SK-N-SH (cell line): ENCODE results near the gene SLC22A23. TPM values are rescaled to one million over a fixed set of nuclear protein-coding genes. Genes with fewer than 3 reads are reported as not detected.

Experiments used
- CTCF ChIA-PET: fragments of 300-600, 350-600 bp; formaldehyde crosslinking; extraction: SDS; loops from one replicate; lab custom pipeline; 2021; lab: Yijun Ruan, JAX
- POLR2A ChIA-PET: fragments of 350-600 bp; sonication (Branson Sonifier 250); formaldehyde crosslinking; extraction: SDS; loops from one replicate; lab custom pipeline; 2020; ENCODE audit warnings: antibody characterized with exemption, inconsistent platforms; lab: Yijun Ruan, JAX
- DNase-seq: peaks from one replicate; pipeline ENCODE4 v3.0.0; 2012
- H2AFZ ChIP-seq: fragments of 200-600 bp; sonication (generic); 2 replicates; pipeline ENCODE4 v1.8.1; 2016; ENCODE audit warnings: antibody characterized with exemption, mild to moderate bottlenecking, low read depth
- H3F3A ChIP-seq: fragments of 200-600 bp; sonication (generic); replicated peaks from 2 replicates; pipeline ENCODE3; 2016; ENCODE audit warnings: antibody characterized with exemption, mild to moderate bottlenecking; ENCODE audit not compliant: insufficient read depth
- H3K27ac ChIP-seq, 2 experiments: fragments of 200-500 bp in 1 of 2; fragments of 200-600 bp in 1 of 2; sonication (Bioruptor generic) in 1 of 2; sonication (generic), shearing (Covaris generic) in 1 of 2; 2 replicates each; pipeline versions ENCODE4 v1.5.1 to v1.6.1; 2014 to 2016; ENCODE audit warnings: low read depth in 2 of 2, inconsistent platforms in 1 of 2, low read length in 1 of 2, mild to moderate bottlenecking in 1 of 2, mixed read lengths in 1 of 2
- H3K27me3 ChIP-seq: fragments of 200-600 bp; sonication (generic), shearing (Covaris generic); 2 replicates; pipeline ENCODE4 v1.6.1; 2016; ENCODE audit warnings: mixed run types; ENCODE audit not compliant: insufficient read depth
- H3K36me3 ChIP-seq, 2 experiments: fragments of 200-500 bp in 1 of 2; fragments of 200-600 bp in 1 of 2; sonication (Bioruptor generic) in 1 of 2; sonication (generic) in 1 of 2; replicated peaks in 1 of 2; 2 replicates each; pipeline versions ENCODE3 to v1.5.1; 2014 to 2016; ENCODE audit warnings: low read length in 1 of 2, mild to moderate bottlenecking in 1 of 2; ENCODE audit not compliant: insufficient read depth in 2 of 2, control insufficient read depth in 1 of 2
- H3K4me1 ChIP-seq, 2 experiments: fragments of 200-500 bp in 1 of 2; fragments of 200-600 bp in 1 of 2; sonication (Bioruptor generic) in 1 of 2; sonication (generic), shearing (Covaris generic) in 1 of 2; 2 replicates each; pipeline versions ENCODE4 v1.5.1 to v1.6.1; 2014 to 2016; ENCODE audit warnings: low read depth in 1 of 2, low read length in 1 of 2, mixed run types in 1 of 2; ENCODE audit not compliant: insufficient read depth in 2 of 2, control insufficient read depth in 1 of 2
- H3K4me2 ChIP-seq: fragments of 200-600 bp; sonication (generic), shearing (Covaris generic); 2 replicates; pipeline ENCODE4 v1.6.1; 2017; ENCODE audit warnings: mixed run types
- H3K4me3 ChIP-seq, 2 experiments: fragments of 200-500 bp in 1 of 2; fragments of 200-600 bp in 1 of 2; sonication (Bioruptor generic) in 1 of 2; sonication (generic), shearing (Covaris generic) in 1 of 2; 2 replicates each; pipeline versions ENCODE4 v1.5.1 to v1.8.1; 2014 to 2016; ENCODE audit warnings: low read depth in 2 of 2, inconsistent platforms in 1 of 2, low read length in 1 of 2, mild to moderate bottlenecking in 1 of 2, mixed read lengths in 1 of 2, moderate library complexity in 1 of 2
- H3K79me2 ChIP-seq: fragments of 200-600 bp; sonication (generic); 2 replicates; pipeline ENCODE4 v1.8.1; 2017; ENCODE audit warnings: mild to moderate bottlenecking; ENCODE audit not compliant: insufficient read depth
- H3K9ac ChIP-seq: fragments of 200-600 bp; sonication (generic); 2 replicates; pipeline ENCODE4 v1.6.1; 2017; ENCODE audit warnings: mixed run types
- H3K9me2 ChIP-seq: fragments of 200-600 bp; sonication (generic); 2 replicates; pipeline ENCODE4 v1.6.1; 2017; ENCODE audit warnings: mixed run types
- H3K9me3 ChIP-seq: fragments of 200-600 bp; sonication (generic); 2 replicates; pipeline ENCODE4 v1.6.1; 2017; ENCODE audit warnings: mixed run types, mild to moderate bottlenecking, moderate library complexity
- H4K20me1 ChIP-seq: fragments of 200-600 bp; sonication (generic); 2 replicates; pipeline ENCODE4 v1.6.1; 2017; ENCODE audit warnings: mild to moderate bottlenecking, mixed run types; ENCODE audit not compliant: insufficient read depth
- CHD2 ChIP-seq: fragments of 150-350 bp; IDR thresholded peaks from 2 replicates; pipeline ENCODE4 v1.6.1; 2018; ENCODE audit warnings: low read length; ENCODE audit not compliant: partially characterized antibody
- FOXM1 ChIP-seq: IDR thresholded peaks from 2 replicates; pipeline ENCODE4 v1.4.0; 2012; ENCODE audit warnings: low read depth, mild to moderate bottlenecking
- MXI1 ChIP-seq: IDR thresholded peaks from 2 replicates; pipeline ENCODE4 v1.6.1; 2012; ENCODE audit warnings: mild to moderate bottlenecking, low read depth, low read length, improper control_type of control experiment
- NRF1 ChIP-seq: IDR thresholded peaks from 2 replicates; pipeline ENCODE4 v1.6.1; 2012; ENCODE audit warnings: low read depth, mild to moderate bottlenecking, low read length
- PBX3 ChIP-seq: IDR thresholded peaks from 2 replicates; pipeline ENCODE4; 2012
- POLR2AphosphoS5 ChIP-seq: IDR thresholded peaks from 2 replicates; pipeline ENCODE4 v1.6.1; 2012; ENCODE audit warnings: low read depth, low read length
- RCOR1 ChIP-seq: fragments of 150-350 bp; IDR thresholded peaks from 2 replicates; pipeline ENCODE4 v1.6.1; 2017; ENCODE audit warnings: antibody characterized with exemption, low read length
- REST ChIP-seq: IDR thresholded peaks from 2 replicates; pipeline ENCODE4 v1.6.1; 2012; ENCODE audit warnings: mild to moderate bottlenecking, low read depth, low read length, moderate library complexity
- RFX5 ChIP-seq: IDR thresholded peaks from 2 replicates; pipeline ENCODE4 v1.6.1; 2012; ENCODE audit warnings: mild to moderate bottlenecking, improper control_type of control experiment, low read length
- SIN3A ChIP-seq: IDR thresholded peaks from 2 replicates; pipeline ENCODE4 v1.6.1; 2012; ENCODE audit warnings: low read depth, mild to moderate bottlenecking, low read length, moderate library complexity, borderline replicate concordance
- TAF1 ChIP-seq: IDR thresholded peaks from 2 replicates; pipeline ENCODE4 v1.6.1; 2012; ENCODE audit warnings: low read depth, mild to moderate bottlenecking, low read length, moderate library complexity, borderline replicate concordance
- USF2 ChIP-seq: fragments of 150-350 bp; IDR thresholded peaks from 2 replicates; pipeline ENCODE4 v1.6.1; 2017; ENCODE audit warnings: antibody characterized with exemption, low read length, low read depth, borderline replicate concordance
- WGBS: methylation state at CpG from one replicate; pipeline ENCODE4 v1.1.6; 2017; ENCODE audit warnings: low lambda C conversion rate; 5-methylcytosine and 5-hydroxymethylcytosine counted together
- polyA plus RNA-seq, 3 experiments: library from polyadenylated mRNA; depleted of rRNA; stranded (reverse); fragments of >200 nt; gene quantifications; 2 replicates each; pipeline ENCODE4 v1.2.3, GENCODE V29; 2012
- TF ChIP-seq, protein P1 (sequence below): IDR thresholded peaks from 2 replicates; pipeline ENCODE4 v1.4.0; 2012; ENCODE audit warnings: low read depth

SLC22A23 gene
- polyA plus RNA-seq, 1 of the 3 experiments (the other 2 are of a cell fraction), result not detected

DNA sequence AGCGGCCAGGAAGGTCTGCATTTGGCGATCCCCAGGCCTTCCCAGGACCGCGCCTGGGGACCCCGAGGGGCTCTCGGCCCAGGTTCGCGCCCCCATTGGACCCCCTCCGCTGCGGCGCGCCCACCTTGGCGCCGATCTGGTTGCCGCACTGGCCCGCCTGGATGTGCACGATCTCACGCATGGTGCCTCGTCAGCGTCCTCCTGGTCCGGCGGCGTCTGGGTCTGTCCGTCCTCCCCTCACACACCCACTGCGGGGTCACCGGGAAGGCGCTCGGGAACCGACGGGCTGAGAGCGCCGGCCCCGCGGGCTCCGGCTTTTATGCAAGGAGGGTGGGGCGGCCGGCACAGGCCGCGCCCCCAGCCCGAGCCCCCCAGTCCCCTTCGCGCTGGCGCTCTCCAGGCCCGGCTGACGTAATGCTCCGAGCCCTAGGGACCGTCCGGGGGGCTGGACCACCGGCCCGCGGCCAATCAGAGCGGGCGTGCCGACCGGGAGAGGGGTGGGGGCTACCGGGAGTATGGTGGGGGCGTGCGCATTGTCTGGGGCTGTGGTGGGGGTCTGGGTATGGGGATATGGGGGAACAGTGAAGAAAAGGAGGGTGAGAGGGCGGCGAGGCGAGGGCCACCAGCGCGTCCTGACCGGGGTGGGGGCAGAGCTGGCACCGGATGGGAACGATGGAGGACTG lies 229.3 kb downstream of the SLC22A23 start, which contains the start of gene TUBB2B:
TUBB2B (minus strand) TSS at position 291 of the 683 bp plus-strand sequence; CDS start at position 181, 110 bp downstream.
- 4% methylated on average over 33 of the region's 66 CpGs for WGBS
- Histone ChIP-seq H3K9me2 (no peaks in the 10 kb centered on the region), H3F3A (peaks cover 30% of the 10 kb centered on the region), H3K27ac (peak within 1 kb of the TSS in 1 of 2 experiments; percentile 97; a peak in 3 of 4 replicates), H4K20me1 (peaks cover 13% of the 10 kb centered on the region), H3K79me2 (peaks cover 16% of the 10 kb centered on the region; the same call in 1 of the 2 replicates), H3K4me1 (peaks cover 10 to 11% of the 10 kb centered on the region in 2 experiments; a peak in 3 of 4 replicates), H3K9ac (peak within 1 kb of the TSS; percentile 79), H2AFZ (peak within 1 kb of the TSS; percentile 52), H3K4me3 (peak within 1 kb of the TSS; percentile 75 to 86), H3K4me2 (peak within 1 kb of the TSS; percentile 98), H3K9me3 (no peaks in the 10 kb centered on the region), H3K27me3 (peaks cover 15% of the 10 kb centered on the region; the same call in 1 of the 2 replicates), H3K36me3 (peaks cover 0 to 15% of the 10 kb centered on the region in 2 experiments)
- 0 out of 2 replicates have a peak, but pooled peaks have one; percentile 4 for TF ChIP-seq PBX3
- no peak for TF ChIP-seq RCOR1
- TF ChIP-seq, protein P1, sequence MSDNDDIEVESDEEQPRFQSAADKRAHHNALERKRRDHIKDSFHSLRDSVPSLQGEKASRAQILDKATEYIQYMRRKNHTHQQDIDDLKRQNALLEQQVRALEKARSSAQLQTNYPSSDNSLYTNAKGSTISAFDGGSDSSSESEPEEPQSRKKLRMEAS, result peak; percentile 7; the same call in 1 of the 2 replicates
- TF ChIP-seq SIN3A, result peak; percentile 72; the same call in 1 of the 2 replicates
- no peak for TF ChIP-seq FOXM1
- no peak for TF ChIP-seq USF2
- TF ChIP-seq CHD2, result peak; percentile 34
- TF ChIP-seq MXI1, result peak; percentile 48
- TF ChIP-seq REST, result peak; percentile 40; the same call in 1 of the 2 replicates
- peak; percentile 99 for TF ChIP-seq POLR2AphosphoS5
- no peak for TF ChIP-seq RFX5
- TF ChIP-seq NRF1, result 0 out of 2 replicates have a peak, but pooled peaks have one; percentile 8
- peak; percentile 91 for TF ChIP-seq TAF1
- DNase-seq, result peak; percentile 97
- POLR2A ChIA-PET, result interaction anchor here (0.9 to 5.1 kb wide), 11 partner anchors 13 to 794 kb away, joined by 3 to 88 read pairs (median 8); partner anchors contain the start of genes BPHL and TUBB2A
- CTCF ChIA-PET, result interaction anchor here (1.0 to 9.6 kb wide), 6 partner anchors 13 to 71 kb away, joined by 3 to 63 read pairs (median 4); partner anchors contain the start of gene TUBB2A
